Measurements from ENCODE around the gene SACM1L.
"Not testable (repeated sequence)": the region's sequence is repeated elsewhere in the genome, so short reads cannot be mapped to it uniquely, and the experiment has no call there.

The SACM1L gene

GRCh38 chr3:45681221-45681620 lies 8.0 kb upstream of the SACM1L start:
- no peak for TF ChIP-seq CTCF (IDR thresholded peaks at IDR 0.05; ENCODE audit: low read depth, low read length)

DNA sequence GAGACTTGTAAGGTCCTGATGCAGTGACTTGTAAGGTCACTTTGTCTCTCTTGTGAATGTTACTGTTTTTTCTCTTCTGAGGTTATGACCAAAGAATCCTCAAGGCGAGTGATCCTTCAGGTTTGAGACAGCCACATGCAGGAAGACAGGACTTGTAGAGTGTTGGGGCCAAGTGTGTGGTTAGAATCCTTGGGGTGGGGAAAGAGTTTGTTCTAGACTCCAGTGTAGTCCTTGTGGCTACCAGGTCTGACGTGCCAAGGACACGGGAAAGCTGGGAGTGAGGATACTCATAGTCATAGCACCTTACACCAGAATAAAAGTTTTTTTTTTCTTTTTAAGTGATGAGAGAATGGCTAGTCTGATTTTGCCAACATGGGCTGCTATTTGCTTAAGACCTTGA lies 7.3 kb upstream of the SACM1L start:
- TF ChIP-seq CTCF (IDR thresholded peaks at IDR 0.05; ENCODE audit: low read depth, low read length) = no peak

More at GRCh38 chr3:45681221-45681620, 8.0 kb upstream of the SACM1L start:
- H3K4me3 ChIP-seq (ENCODE audit: low read depth, low read length) = no peak overlapping the region

DNA sequence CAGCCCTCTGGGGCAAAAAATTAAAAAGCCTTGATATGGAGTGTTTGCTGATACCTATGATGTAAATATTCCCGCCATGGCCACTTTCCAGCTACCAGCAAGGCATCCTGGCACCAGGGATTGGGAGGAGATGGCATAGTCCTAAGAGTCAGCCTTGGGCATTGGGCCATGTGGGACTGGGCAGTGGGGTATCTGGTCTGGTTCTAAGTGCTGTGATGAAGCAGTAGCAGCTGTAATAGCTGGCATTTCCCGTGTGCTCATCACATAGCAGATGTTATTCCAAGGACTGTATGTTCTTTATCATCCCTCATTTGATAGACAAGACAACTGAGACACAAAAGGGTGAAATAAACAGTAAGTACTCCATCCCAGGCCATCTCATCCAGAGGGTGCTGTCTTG lies 6.9 kb upstream of the SACM1L start:
- H3K4me3 ChIP-seq (ENCODE audit: low read depth, low read length) = no peak overlapping the region
- no peak for TF ChIP-seq CTCF (IDR thresholded peaks at IDR 0.05; ENCODE audit: low read depth, low read length)

More for the DNA sequence above, 7.3 kb upstream of the SACM1L start:
- H3K4me3 ChIP-seq (ENCODE audit: low read depth, low read length) = no peak overlapping the region

DNA sequence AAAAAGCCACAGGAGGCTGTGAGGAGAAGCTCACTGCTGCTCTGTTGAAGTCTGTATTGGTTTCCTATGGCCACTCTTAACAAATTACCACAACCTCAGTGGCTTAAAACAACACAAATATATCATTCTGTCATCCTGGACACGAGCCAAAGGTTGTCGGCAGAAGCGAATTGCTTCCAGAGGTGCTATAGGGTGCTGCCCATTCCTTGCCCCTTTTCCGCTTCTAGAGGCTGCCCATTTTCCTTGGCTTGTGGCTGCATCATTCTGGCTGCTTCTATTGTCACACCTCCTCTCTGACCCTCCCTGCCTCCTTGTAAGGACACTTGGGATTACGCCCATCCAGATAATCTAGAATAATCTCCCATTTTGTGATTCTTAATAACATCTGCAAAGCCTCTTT lies 6.4 kb upstream of the SACM1L start:
- TF ChIP-seq CTCF (IDR thresholded peaks at IDR 0.05; ENCODE audit: low read depth, low read length) = no peak
- no peak overlapping the region for H3K4me3 ChIP-seq (ENCODE audit: low read depth, low read length)

DNA sequence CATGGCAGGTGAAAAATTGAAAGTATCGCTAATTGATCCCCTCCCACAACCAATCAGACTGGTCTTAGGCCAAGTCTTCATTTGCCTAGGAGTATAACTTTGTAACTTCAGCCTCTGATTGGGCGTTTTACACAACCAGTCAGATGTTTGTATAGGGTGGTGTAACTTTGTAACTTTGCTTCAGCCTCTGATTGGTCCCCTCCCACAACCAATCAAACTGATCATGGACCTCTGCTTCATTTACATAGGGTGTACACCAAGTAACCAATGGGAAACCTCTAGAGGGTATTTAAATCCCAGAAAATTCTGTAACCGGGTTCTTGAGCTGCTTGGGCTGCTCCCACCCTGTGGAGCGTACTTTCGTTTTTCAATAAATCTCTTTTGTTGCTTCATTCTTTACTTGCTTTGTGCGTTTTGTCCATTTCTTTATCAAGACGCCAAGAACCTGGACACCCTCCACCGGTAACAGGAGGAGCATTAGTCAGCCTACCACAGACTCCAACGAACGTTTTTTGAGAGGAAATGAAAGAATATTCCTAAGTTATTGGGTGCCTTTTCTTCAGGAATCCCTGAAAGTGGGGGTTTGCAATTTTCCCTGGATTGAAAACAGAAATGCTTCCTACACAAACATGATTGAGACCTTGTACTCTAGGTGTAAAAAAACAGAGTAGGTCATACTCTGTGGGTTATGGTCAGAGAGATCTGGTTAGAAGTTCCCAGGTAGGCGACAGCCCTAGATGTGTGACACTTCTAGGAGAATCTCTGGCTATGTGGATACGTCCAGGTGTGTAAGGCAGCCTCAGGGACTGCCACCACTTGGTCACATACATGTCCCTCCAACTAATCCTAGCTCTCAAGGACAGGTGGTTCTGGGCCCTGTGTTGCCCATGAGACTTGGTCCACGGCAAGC lies 5.5 kb upstream of the SACM1L start:
- no peak overlapping the region for H3K4me3 ChIP-seq (ENCODE audit: low read depth, low read length)
- no peak for TF ChIP-seq CTCF (IDR thresholded peaks at IDR 0.05; ENCODE audit: low read depth, low read length)

DNA sequence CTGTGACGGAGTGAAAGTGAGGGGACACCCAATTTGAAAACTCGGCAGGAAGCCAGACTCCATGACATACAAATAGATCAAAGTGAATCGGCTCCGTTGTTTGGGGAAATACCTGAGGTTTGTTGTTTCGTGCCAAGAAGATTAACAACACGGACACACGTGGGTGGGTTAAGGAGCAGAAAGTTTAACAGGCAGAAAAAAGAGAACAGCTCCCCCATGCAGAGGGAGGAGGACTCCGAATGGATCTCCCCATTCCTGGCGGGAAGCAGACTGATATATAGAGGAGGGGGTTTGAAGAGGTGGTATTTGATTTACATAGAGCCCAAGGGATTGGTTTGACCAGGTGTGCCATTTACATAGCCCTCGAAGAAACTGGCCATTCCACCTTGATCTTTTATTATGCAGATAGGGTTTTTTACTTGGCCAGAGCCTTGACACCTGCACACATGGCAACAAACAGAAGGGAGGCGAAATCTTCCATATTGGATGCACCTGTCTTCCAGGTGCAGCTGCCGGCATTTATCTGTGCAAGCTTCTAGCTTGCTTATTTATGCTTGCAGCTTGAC lies 4.8 kb upstream of the SACM1L start:
- no peak for TF ChIP-seq CTCF (IDR thresholded peaks at IDR 0.05; ENCODE audit: low read depth, low read length)
- no peak overlapping the region for H3K4me3 ChIP-seq (ENCODE audit: low read depth, low read length)

DNA sequence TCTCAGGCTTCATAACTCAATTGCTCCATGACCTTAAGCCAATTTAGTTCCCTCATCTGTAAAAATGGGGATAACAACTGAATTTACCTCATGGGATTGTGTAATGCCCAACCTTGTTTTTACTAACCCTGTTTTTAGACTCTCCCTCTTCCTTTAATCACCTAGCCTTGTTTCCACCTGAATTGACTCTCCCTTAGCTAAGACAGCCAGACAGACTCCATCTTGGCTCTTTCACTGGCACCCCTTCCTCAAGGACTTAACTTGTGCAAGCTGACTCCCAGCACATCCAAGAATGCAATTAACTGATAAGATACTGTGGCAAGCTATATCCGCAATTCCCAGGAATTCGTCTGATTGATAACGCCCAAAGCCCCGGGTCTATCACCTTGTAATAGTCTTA lies 3.5 kb upstream of the SACM1L start:
- not testable (repeated sequence) for H3K4me3 ChIP-seq (ENCODE audit: low read depth, low read length)
